Testis (tissue), 2 donors: ENCODE data around the gene RAB4B.

ENCODE experiments used
- CTCF ChIP-seq, 3 experiments: fragments of 450-650 bp in 2 of 3; fragments of 200-600 bp in 1 of 3; sonication (generic) in 1 of 3; IDR thresholded peaks; one replicate each; pipeline ENCODE4 v1.5.1; 2016 to 2019; ENCODE audit warnings: antibody characterized with exemption in 3 of 3, mild to moderate bottlenecking in 2 of 3, moderate library complexity in 1 of 3
- POLR2A ChIP-seq: fragments of 450-650 bp; IDR thresholded peaks from one replicate; pipeline ENCODE4 v1.6.1; 2017; ENCODE audit warnings: antibody characterized with exemption, mild to moderate bottlenecking, moderate library complexity

GRCh38 chr19:40739030-40739839, 38.8 kb upstream of the RAB4B start:
- TF ChIP-seq CTCF (IDR thresholded peaks at IDR 0.05) (no peak), POLR2A (no peak)
